BJ (cell line): ENCODE results near the gene SCN1B. TPM values are rescaled to one million over a fixed set of nuclear protein-coding genes. Genes with fewer than 3 reads are reported as not detected.

ENCODE experiments used
- CTCF ChIA-PET: fragments of 350-600 bp; formaldehyde crosslinking; extraction: SDS; loops from one replicate; lab custom pipeline; 2021; ENCODE audit warnings: antibody characterized with exemption, inconsistent platforms; lab: Yijun Ruan, JAX
- POLR2A ChIA-PET: fragments of 300-600 bp; sonication (Branson Sonifier 250); formaldehyde crosslinking; extraction: SDS; loops from one replicate; lab custom pipeline; 2021; ENCODE audit warnings: antibody characterized with exemption; lab: Charles Lee
- DNase-seq: peaks from one replicate; pipeline ENCODE4 v3.0.0-alpha.2; 2011; ENCODE audit warnings: low read depth
- H3K27me3 ChIP-seq: 2 replicates; pipeline ENCODE4 v1.6.0; 2011; ENCODE audit warnings: low read length; ENCODE audit not compliant: control insufficient read depth, insufficient read depth
- H3K36me3 ChIP-seq: 2 replicates; pipeline ENCODE4 v1.5.1; 2011; ENCODE audit warnings: low read length; ENCODE audit not compliant: control insufficient read depth, insufficient read depth
- H3K4me3 ChIP-seq: 2 replicates; pipeline ENCODE4 v1.5.1; 2011; ENCODE audit warnings: low read depth, mild to moderate bottlenecking, control low read depth, low read length
- CTCF ChIP-seq: IDR thresholded peaks from 2 replicates; pipeline ENCODE4 v1.5.1; 2011; ENCODE audit warnings: low read depth, mild to moderate bottlenecking, control low read depth, inconsistent platforms, low read length, moderate library complexity; ENCODE audit not compliant: insufficient read depth
- polyA plus RNA-seq: library from polyadenylated mRNA; depleted of rRNA; stranded (reverse); fragments of >200 nt; gene quantifications from 2 replicates; pipeline ENCODE4 v1.2.3, GENCODE V29; 2011

Gene SCN1B
- polyA plus RNA-seq, 1 experiment = 9.5 TPM

- peaks cover 8% of the 10 kb centered on the region; the same call in 1 of the 2 replicates for H3K27me3 ChIP-seq
- no peak overlapping the region for H3K4me3 ChIP-seq
- CTCF ChIA-PET = interaction anchor here (0.5 to 2.6 kb wide), 3 partner anchors 11 to 84 kb away, joined by 3 to 15 read pairs (median 3); no protein-coding TSS in a partner anchor
- no peaks in the 10 kb centered on the region for H3K36me3 ChIP-seq
- DNase-seq = no peak
- POLR2A ChIA-PET = no interaction called here
- no peak for TF ChIP-seq CTCF
Observed at GRCh38 chr19:35059799-35060091, 29.5 kb downstream of the SCN1B start.

DNA sequence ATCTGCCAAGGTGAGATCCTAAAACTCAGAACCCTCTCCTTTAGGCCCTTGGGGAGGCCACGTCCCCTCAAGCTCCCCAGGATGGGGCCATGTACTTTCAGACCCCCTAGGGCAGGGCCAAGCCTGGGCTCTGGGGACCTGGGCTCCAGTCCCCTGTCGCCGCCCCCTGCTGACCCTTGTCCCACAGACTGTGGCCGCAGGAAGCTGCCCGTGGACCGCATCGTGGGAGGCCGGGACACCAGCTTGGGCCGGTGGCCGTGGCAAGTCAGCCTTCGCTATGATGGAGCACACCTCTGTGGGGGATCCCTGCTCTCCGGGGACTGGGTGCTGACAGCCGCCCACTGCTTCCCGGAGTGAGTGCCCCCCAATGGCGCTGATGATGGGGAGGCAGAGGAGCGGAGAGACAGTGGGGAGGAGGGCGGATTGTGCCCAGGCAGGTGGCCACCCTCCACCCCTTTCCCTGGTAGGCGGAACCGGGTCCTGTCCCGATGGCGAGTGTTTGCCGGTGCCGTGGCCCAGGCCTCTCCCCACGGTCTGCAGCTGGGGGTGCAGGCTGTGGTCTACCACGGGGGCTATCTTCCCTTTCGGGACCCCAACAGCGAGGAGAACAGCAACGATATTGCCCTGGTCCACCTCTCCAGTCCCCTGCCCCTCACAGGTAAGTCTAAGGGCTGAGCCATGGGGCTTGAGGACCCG, 30.0 kb downstream of the SCN1B start:
- POLR2A ChIA-PET = no interaction called here
- DNase-seq = no peak
- Histone ChIP-seq H3K4me3 (no peak overlapping the region), H3K36me3 (no peaks in the 10 kb centered on the region), H3K27me3 (peaks cover 8% of the 10 kb centered on the region; the same call in 1 of the 2 replicates)
- TF ChIP-seq CTCF = no peak
- CTCF ChIA-PET = interaction anchor here (0.5 to 1.3 kb wide), 4 partner anchors 12 to 292 kb away, joined by 3 read pairs; no protein-coding TSS in a partner anchor

DNA sequence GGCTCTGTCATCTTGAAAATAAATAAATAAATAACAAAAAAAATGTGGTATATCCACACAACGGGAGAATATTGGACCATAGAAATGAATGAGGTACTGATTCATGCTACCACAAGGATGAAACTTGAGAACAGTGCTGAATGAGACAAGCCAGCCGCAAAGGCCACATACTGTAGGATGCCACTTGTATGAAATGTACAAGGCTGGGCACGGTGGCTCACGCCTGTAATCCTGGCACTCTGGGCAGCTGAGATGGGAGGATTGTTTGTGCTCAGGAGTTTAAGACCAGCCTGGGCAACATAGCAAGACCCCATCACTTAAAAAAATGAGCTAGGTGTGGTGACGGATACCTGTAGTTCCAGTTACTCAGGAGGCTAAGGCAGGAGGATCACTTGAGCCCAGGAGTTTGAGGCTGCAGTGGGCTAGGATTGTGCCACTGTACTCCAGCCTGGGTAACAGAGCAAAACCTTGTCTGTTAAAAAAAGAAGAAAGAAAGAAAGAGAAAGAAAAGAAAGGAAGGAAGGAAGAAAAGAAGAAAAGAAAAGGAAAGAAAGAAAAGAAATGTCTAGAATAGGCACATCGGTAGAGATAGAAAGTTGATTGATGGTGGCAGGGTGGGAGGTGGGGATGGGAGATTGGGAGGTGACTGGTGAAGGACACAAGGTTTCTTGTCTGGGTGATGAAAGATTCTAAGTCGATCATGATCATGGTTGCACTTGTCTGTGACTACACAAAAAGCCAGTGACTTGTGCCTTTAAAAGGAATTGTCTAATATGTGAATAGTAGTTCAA, 31.5 kb downstream of the SCN1B start:
- ChIA-PET POLR2A (no interaction called here), CTCF (interaction anchor here (0.7 to 4.3 kb wide), 5 partner anchors 16 to 74 kb away, joined by 3 to 22 read pairs (median 4); partner anchors contain the start of genes FXYD3 and LGI4)
- no peak for DNase-seq
- no peak overlapping the region for H3K4me3 ChIP-seq
- no peak for TF ChIP-seq CTCF
- no peaks in the 10 kb centered on the region for H3K27me3 ChIP-seq
- no peaks in the 10 kb centered on the region for H3K36me3 ChIP-seq

- DNase-seq = no peak
- ChIA-PET POLR2A (no interaction called here), CTCF (interaction anchor here (1.1 to 4.3 kb wide), 3 partner anchors 19 to 72 kb away, joined by 3 to 22 read pairs (median 13); partner anchors contain the start of gene LGI4)
- H3K36me3 ChIP-seq = no peaks in the 10 kb centered on the region
- no peak overlapping the region for H3K4me3 ChIP-seq
- H3K27me3 ChIP-seq = no peaks in the 10 kb centered on the region
- no peak for TF ChIP-seq CTCF
Observed at GRCh38 chr19:35062942-35063341, 32.7 kb downstream of the SCN1B start.
